SK-N-SH (cell line): Measurements from ENCODE around the gene SIT1. TPM values are rescaled to one million over a fixed set of nuclear protein-coding genes. Genes with fewer than 3 reads are reported as not detected.

Source experiments
- CTCF ChIA-PET: fragments of 300-600, 350-600 bp; formaldehyde crosslinking; extraction: SDS; loops from one replicate; lab custom pipeline; 2021; lab: Yijun Ruan, JAX
- POLR2A ChIA-PET: fragments of 350-600 bp; sonication (Branson Sonifier 250); formaldehyde crosslinking; extraction: SDS; loops from one replicate; lab custom pipeline; 2020; ENCODE audit warnings: antibody characterized with exemption, inconsistent platforms; lab: Yijun Ruan, JAX
- DNase-seq: peaks from one replicate; pipeline ENCODE4 v3.0.0; 2012
- H2AFZ ChIP-seq: fragments of 200-600 bp; sonication (generic); 2 replicates; pipeline ENCODE4 v1.8.1; 2016; ENCODE audit warnings: antibody characterized with exemption, mild to moderate bottlenecking, low read depth
- H3F3A ChIP-seq: fragments of 200-600 bp; sonication (generic); replicated peaks from 2 replicates; pipeline ENCODE3; 2016; ENCODE audit warnings: antibody characterized with exemption, mild to moderate bottlenecking; ENCODE audit not compliant: insufficient read depth
- H3K27ac ChIP-seq, 2 experiments: fragments of 200-500 bp in 1 of 2; fragments of 200-600 bp in 1 of 2; sonication (Bioruptor generic) in 1 of 2; sonication (generic), shearing (Covaris generic) in 1 of 2; 2 replicates each; pipeline versions ENCODE4 v1.5.1 to v1.6.1; 2014 to 2016; ENCODE audit warnings: low read depth in 2 of 2, inconsistent platforms in 1 of 2, low read length in 1 of 2, mild to moderate bottlenecking in 1 of 2, mixed read lengths in 1 of 2
- H3K27me3 ChIP-seq: fragments of 200-600 bp; sonication (generic), shearing (Covaris generic); 2 replicates; pipeline ENCODE4 v1.6.1; 2016; ENCODE audit warnings: mixed run types; ENCODE audit not compliant: insufficient read depth
- H3K36me3 ChIP-seq, 2 experiments: fragments of 200-500 bp in 1 of 2; fragments of 200-600 bp in 1 of 2; sonication (Bioruptor generic) in 1 of 2; sonication (generic) in 1 of 2; replicated peaks in 1 of 2; 2 replicates each; pipeline versions ENCODE3 to v1.5.1; 2014 to 2016; ENCODE audit warnings: low read length in 1 of 2, mild to moderate bottlenecking in 1 of 2; ENCODE audit not compliant: insufficient read depth in 2 of 2, control insufficient read depth in 1 of 2
- H3K4me1 ChIP-seq, 2 experiments: fragments of 200-500 bp in 1 of 2; fragments of 200-600 bp in 1 of 2; sonication (Bioruptor generic) in 1 of 2; sonication (generic), shearing (Covaris generic) in 1 of 2; 2 replicates each; pipeline versions ENCODE4 v1.5.1 to v1.6.1; 2014 to 2016; ENCODE audit warnings: low read depth in 1 of 2, low read length in 1 of 2, mixed run types in 1 of 2; ENCODE audit not compliant: insufficient read depth in 2 of 2, control insufficient read depth in 1 of 2
- H3K4me2 ChIP-seq: fragments of 200-600 bp; sonication (generic), shearing (Covaris generic); 2 replicates; pipeline ENCODE4 v1.6.1; 2017; ENCODE audit warnings: mixed run types
- H3K4me3 ChIP-seq, 2 experiments: fragments of 200-500 bp in 1 of 2; fragments of 200-600 bp in 1 of 2; sonication (Bioruptor generic) in 1 of 2; sonication (generic), shearing (Covaris generic) in 1 of 2; 2 replicates each; pipeline versions ENCODE4 v1.5.1 to v1.8.1; 2014 to 2016; ENCODE audit warnings: low read depth in 2 of 2, inconsistent platforms in 1 of 2, low read length in 1 of 2, mild to moderate bottlenecking in 1 of 2, mixed read lengths in 1 of 2, moderate library complexity in 1 of 2
- H3K79me2 ChIP-seq: fragments of 200-600 bp; sonication (generic); 2 replicates; pipeline ENCODE4 v1.8.1; 2017; ENCODE audit warnings: mild to moderate bottlenecking; ENCODE audit not compliant: insufficient read depth
- H3K9ac ChIP-seq: fragments of 200-600 bp; sonication (generic); 2 replicates; pipeline ENCODE4 v1.6.1; 2017; ENCODE audit warnings: mixed run types
- H3K9me2 ChIP-seq: fragments of 200-600 bp; sonication (generic); 2 replicates; pipeline ENCODE4 v1.6.1; 2017; ENCODE audit warnings: mixed run types
- H3K9me3 ChIP-seq: fragments of 200-600 bp; sonication (generic); 2 replicates; pipeline ENCODE4 v1.6.1; 2017; ENCODE audit warnings: mixed run types, mild to moderate bottlenecking, moderate library complexity
- H4K20me1 ChIP-seq: fragments of 200-600 bp; sonication (generic); 2 replicates; pipeline ENCODE4 v1.6.1; 2017; ENCODE audit warnings: mild to moderate bottlenecking, mixed run types; ENCODE audit not compliant: insufficient read depth
- CHD2 ChIP-seq: fragments of 150-350 bp; IDR thresholded peaks from 2 replicates; pipeline ENCODE4 v1.6.1; 2018; ENCODE audit warnings: low read length; ENCODE audit not compliant: partially characterized antibody
- EP300 ChIP-seq, 2 experiments: IDR thresholded peaks; 2 replicates each; pipeline versions ENCODE4 v1.4.0 to v1.6.1; 2012; ENCODE audit warnings: borderline replicate concordance in 1 of 2, low read depth in 1 of 2, low read length in 1 of 2
- IRF3 ChIP-seq: fragments of 150-350 bp; IDR thresholded peaks from 2 replicates; pipeline ENCODE4 v1.6.1; 2016; ENCODE audit warnings: mild to moderate bottlenecking, low read depth, low read length
- MEF2A ChIP-seq: IDR thresholded peaks from 2 replicates; pipeline ENCODE4 v1.4.0; 2012; ENCODE audit warnings: low read depth, borderline replicate concordance
- PBX3 ChIP-seq: IDR thresholded peaks from 2 replicates; pipeline ENCODE4; 2012
- POLR2AphosphoS5 ChIP-seq: IDR thresholded peaks from 2 replicates; pipeline ENCODE4 v1.6.1; 2012; ENCODE audit warnings: low read depth, low read length
- RAD21 ChIP-seq: IDR thresholded peaks from 2 replicates; pipeline ENCODE4 v1.6.1; 2012; ENCODE audit warnings: mild to moderate bottlenecking, low read length
- RCOR1 ChIP-seq: fragments of 150-350 bp; IDR thresholded peaks from 2 replicates; pipeline ENCODE4 v1.6.1; 2017; ENCODE audit warnings: antibody characterized with exemption, low read length
- TAF1 ChIP-seq: IDR thresholded peaks from 2 replicates; pipeline ENCODE4 v1.6.1; 2012; ENCODE audit warnings: low read depth, mild to moderate bottlenecking, low read length, moderate library complexity, borderline replicate concordance
- ZBTB33 ChIP-seq: IDR thresholded peaks from 2 replicates; pipeline ENCODE4 v1.4.0; 2012; ENCODE audit warnings: low read depth, borderline replicate concordance
- WGBS: methylation state at CpG from one replicate; pipeline ENCODE4 v1.1.6; 2017; ENCODE audit warnings: low lambda C conversion rate; 5-methylcytosine and 5-hydroxymethylcytosine counted together
- polyA plus RNA-seq, 3 experiments: library from polyadenylated mRNA; depleted of rRNA; stranded (reverse); fragments of >200 nt; gene quantifications; 2 replicates each; pipeline ENCODE4 v1.2.3, GENCODE V29; 2012

The SIT1 gene
- polyA plus RNA-seq, 1 of the 3 experiments (the other 2 are of a cell fraction), result not detected

- Histone ChIP-seq H3K9ac (no peak overlapping the region), H3K9me2 (no peaks in the 10 kb centered on the region), H3K4me1 (peaks cover 19 to 31% of the 10 kb centered on the region in 2 experiments; a peak in 3 of 4 replicates), H3K27ac (peak overlapping the region in 1 of 2 experiments; percentile 96; a peak in 2 of 4 replicates), H3K4me2 (peak overlapping the region; percentile 91), H3K27me3 (no peaks in the 10 kb centered on the region), H3K9me3 (no peaks in the 10 kb centered on the region), H3K79me2 (peaks cover 47% of the 10 kb centered on the region), H3K4me3 (peak overlapping the region in 1 of 2 experiments; percentile 4; a peak in 1 of 4 replicates), H4K20me1 (peaks cover 57% of the 10 kb centered on the region), H3K36me3 (peaks cover 27 to 35% of the 10 kb centered on the region in 2 experiments), H3F3A (peaks cover 49% of the 10 kb centered on the region), H2AFZ (no peak overlapping the region)
- CTCF ChIA-PET, result interaction anchor here (1.0 to 2.3 kb wide), 3 partner anchors 10 to 22 kb away, joined by 4 to 26 read pairs (median 9); partner anchors contain the start of gene ARHGEF39
- POLR2A ChIA-PET, result interaction anchor here (1.0 to 1.1 kb wide), 2 partner anchors 10 to 11 kb away, joined by 3 read pairs; no protein-coding TSS in a partner anchor
- no peak for TF ChIP-seq TAF1
- peak; percentile 32; the same call in 1 of the 2 replicates for TF ChIP-seq PBX3
- DNase-seq, result no peak
- WGBS, result 76% methylated on average over 11 of the region's 11 CpGs
Observed at GRCh38 chr9:35686222-35687203, 35.8 kb upstream of the SIT1 start.

GRCh38 chr9:35685506-35685905, 34.8 kb upstream of the SIT1 start:
- Histone ChIP-seq H2AFZ (no peak overlapping the region), H3K36me3 (peaks cover 27 to 35% of the 10 kb centered on the region in 2 experiments), H3K27ac (peak overlapping the region in 1 of 2 experiments; percentile 96; a peak in 2 of 4 replicates), H3K79me2 (peaks cover 47% of the 10 kb centered on the region), H3K4me1 (peaks cover 17 to 32% of the 10 kb centered on the region in 2 experiments; a peak in 3 of 4 replicates), H3F3A (peaks cover 51% of the 10 kb centered on the region), H3K4me3 (no peak overlapping the region), H3K9me2 (no peaks in the 10 kb centered on the region), H3K9ac (no peak overlapping the region), H4K20me1 (peaks cover 57% of the 10 kb centered on the region), H3K9me3 (no peaks in the 10 kb centered on the region), H3K4me2 (no peak overlapping the region), H3K27me3 (no peaks in the 10 kb centered on the region)
- ChIA-PET CTCF (interaction anchor here (1.3 kb wide), 1 partner anchor 11 kb away, joined by 9 read pairs; no protein-coding TSS in a partner anchor), POLR2A (interaction anchor here (0.8 kb wide), 1 partner anchor 10 kb away, joined by 3 read pairs; no protein-coding TSS in a partner anchor)
- WGBS, result 95% methylated on average over 13 of the region's 13 CpGs
- TF ChIP-seq ZBTB33 (no peak), POLR2AphosphoS5 (no peak), IRF3 (no peak), EP300 (IDR thresholded peaks at IDR 0.05; ENCODE audit: borderline replicate concordance in 1 of 2, low read depth in 1 of 2, low read length in 1 of 2) (no peak), RCOR1 (no peak), MEF2A (no peak), TAF1 (no peak), CHD2 (no peak), RAD21 (no peak), PBX3 (no peak)
- DNase-seq, result no peak
